Stimulated activated CD4-positive, alpha-beta T cell treated with anti-CD3 and anti-CD28 coated beads, Interleukin-12 subunit alpha, Interleukin-12 subunit beta, amount 100 ng/mL, for 24 hours (primary cell): Measurements from ENCODE around the gene SETDB2.

Experiments
- DNase-seq, 2 experiments: peaks; one replicate each; pipeline ENCODE4 v3.0.0-alpha.2; 2020; ENCODE audit warnings: low read depth in 2 of 2

Gene SETDB2

DNA sequence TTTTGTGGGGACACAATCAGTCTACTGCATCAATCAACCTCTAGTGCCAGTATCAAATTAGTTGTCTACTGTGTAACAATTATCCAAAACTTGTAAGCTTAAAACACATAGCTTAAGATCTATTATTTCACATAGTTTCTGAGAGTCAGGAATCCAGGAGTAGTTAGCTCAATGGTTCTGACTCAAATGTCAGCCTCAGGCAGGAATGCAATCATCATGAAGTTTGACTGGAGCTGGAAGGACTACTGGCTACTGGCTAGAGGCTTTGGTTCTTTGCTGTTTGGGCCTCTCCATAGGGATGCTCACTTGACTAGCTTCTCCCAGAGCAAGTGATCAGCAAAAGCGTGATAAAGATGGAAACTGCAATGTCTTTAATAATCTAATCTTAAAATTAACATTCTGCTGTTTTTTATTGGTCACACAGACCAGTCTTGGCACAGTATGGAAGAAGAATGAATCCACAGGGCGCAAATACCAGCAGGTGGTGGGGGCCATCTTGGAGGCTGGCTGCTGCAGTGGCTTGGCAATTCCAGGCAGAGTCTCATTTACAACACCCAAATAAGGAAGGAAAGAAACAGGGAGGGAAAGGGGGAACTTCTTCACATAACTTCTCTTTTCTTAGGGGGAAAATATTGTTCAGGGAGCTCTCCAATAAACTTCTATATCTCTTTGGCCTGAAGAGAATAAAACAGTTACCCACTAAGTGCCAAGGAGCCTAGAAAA lies 15.9 kb upstream of the SETDB2 start:
- no peak for DNase-seq

- DNase-seq: no peak
Observed at GRCh38 chr13:49429121-49429520, 15.0 kb upstream of the SETDB2 start.

DNA sequence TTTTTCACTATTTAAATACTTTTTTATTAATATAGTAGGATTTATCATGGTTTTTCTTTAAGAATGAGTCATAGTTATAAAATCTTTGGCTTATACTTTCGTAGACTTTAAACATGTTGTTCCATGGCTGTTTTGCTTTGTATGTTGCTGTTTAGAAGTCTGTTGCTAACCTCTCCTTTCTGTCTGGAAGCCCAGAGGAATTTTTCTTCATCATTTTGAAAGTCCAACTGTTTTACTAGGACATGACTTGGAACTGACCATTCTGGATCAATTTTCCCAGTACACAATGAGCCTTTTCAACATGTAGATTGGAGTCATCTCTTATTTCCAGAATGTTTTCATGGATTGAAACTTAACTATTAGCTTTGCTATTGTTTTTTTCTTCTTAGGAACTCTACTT lies 8.1 kb upstream of the SETDB2 start:
- DNase-seq: no peak

- no peak for DNase-seq
Observed at GRCh38 chr13:49436890-49437289, 7.2 kb upstream of the SETDB2 start.

DNA sequence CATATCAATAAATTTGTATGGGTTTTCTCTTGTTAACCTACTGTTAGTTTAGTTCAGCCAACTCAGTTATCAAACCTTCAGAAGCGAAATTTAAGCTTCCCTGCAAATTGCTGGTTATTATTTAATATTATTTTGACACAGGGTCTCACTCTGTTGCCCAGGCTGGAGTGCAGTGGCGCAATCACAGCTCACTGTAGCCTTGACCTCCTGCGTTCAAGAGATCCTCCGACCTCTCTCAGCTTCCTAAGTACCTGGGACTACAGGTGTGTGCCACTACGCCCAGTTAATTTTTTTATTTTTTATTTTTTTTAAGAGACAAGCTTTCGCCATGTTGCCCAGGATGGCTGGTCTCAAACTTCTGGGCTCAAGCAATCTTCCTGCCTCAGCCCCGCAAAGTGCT lies 6.4 kb upstream of the SETDB2 start:
- DNase-seq: no peak

- DNase-seq: no peak
Observed at GRCh38 chr13:49439609-49440008, 4.5 kb upstream of the SETDB2 start.

DNA sequence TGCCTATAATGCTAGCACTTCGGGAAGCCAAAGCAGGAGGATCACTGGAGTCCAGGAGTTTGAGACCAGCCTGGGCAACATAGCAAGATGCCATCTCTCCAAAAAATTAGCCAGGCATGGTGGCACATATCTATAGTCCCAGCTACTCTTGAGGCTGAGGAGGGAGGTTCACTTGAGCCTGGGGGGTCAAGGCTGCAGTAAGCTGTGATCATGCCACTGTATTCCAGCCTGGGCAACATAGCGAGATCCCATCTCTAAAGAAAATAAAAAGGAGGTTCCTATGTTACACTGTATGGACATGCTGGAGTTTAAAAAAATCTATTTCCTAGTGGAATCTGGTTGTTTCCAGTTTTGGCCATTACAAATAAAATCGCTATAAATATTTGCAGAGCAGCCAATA lies 2.8 kb upstream of the SETDB2 start:
- no peak for DNase-seq

DNA sequence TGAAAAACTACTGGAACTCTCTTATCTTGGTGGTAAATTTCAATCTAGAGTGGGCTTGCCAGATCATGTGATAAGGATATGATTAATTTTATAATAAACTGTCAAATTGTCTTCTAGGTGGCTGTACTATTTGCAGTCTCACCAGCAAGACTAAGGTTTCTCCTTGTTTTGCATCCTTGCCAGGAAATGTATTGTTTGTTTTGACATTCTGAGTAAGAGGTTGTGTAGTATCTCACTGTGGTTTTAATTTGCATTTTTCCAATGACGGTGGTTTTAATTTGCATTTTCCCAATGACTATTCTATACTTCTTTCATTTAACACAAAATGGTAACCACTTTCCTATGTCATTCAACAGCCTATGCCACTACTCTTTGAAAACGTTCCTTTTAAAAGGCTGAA lies 2.2 kb upstream of the SETDB2 start:
- DNase-seq: no peak

DNA sequence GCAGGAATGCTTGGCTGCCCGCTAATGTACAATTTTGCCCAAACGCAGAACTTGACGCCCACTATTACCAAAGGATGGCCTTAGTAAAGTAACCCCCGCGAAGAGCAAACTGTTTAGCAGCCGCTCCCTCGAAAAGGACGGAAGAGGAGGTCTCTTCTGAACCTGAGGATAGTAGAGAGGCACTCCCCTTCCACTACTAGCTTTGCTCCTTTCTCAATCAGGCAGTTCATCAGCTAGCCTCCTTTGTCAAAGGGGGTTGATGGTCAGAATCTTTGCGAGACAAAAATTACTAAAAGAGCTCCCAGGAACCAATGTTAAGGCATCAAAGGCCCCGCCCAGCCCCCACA lies 744 bp upstream of the SETDB2 start:
- DNase-seq: no peak

GRCh38 chr13:49444524-49445395 lies 686 bp downstream of the SETDB2 start:
- peak in 1 of 2 experiments; percentile 13 for DNase-seq

GRCh38 chr13:49446473-49446872 lies 2.4 kb downstream of the SETDB2 start:
- no peak for DNase-seq

GRCh38 chr13:49448753-49449152 lies 4.7 kb downstream of the SETDB2 start:
- DNase-seq: no peak

DNA sequence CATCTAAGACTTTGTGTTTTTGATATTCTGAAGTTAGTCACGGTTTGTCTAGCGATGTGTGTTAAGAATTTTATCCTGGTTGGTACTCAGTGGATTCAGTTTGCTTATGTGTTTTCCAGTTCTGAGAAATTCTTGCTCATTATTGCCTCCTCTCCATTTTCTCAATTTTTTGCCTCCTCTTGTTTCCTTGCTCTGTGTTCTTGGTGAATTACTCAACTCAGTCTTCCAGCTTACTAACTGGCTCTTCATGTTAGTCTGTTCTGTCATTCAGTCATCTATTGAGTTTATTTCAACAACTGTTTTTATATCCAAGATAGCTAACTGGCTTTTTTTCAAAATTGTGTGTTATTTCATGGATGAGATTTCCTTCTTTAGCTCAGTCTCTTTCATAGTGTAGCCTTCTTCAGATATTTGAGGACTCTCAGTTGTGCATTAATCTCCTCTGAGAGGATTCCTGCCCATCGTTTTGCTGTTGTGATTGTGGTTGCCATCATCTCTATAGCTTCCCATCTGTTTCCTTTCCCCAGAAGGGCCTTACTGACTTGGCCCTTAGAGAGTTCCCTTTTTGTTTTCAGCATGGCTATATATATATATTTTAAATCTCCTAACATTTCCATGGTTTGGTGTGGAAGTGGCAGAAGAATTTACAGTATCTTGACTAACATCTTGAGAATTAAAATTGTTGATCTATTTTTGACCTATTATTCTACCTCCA lies 6.2 kb downstream of the SETDB2 start:
- no peak for DNase-seq

GRCh38 chr13:49452725-49453457 lies 8.8 kb downstream of the SETDB2 start:
- DNase-seq: no peak

DNA sequence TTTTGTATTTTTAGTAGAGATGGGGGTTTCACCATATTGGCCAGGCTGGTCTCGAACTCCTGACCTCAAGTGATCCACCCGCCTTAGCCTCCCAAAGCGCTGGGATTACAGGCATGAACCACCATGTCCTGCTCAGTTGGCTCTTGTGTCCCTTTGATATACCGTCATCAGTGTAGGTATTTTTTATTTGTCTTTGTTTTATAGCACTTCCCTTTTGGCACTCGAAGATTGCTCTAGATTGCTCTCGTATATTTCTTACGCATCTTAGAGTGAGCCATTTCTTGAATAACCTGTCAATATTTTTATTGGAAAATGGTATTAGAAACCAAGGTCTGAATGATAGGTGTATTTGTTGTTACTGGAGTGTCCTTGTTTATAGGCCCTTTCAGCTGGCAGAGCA lies 9.4 kb downstream of the SETDB2 start:
- no peak for DNase-seq

GRCh38 chr13:49454388-49455006 lies 10.4 kb downstream of the SETDB2 start:
- DNase-seq: no peak

DNA sequence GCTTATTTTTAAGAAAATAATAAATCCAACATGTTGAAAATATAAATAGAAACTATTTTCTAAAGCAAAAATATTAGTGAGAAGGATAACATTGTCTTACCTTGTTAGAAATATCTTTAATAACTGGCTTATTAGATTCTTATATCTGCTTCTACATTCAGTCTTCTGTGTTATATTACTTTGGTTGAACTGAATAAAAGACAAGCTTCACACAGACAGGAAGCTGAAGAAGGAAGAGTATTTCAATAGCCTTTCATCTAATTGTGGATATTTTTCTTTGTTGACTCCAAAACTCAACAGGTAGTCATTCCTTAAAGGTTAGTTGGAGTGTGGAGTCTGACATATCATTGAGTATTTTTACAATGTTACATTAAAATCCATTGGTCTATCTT lies 10.9 kb downstream of the SETDB2 start:
- no peak for DNase-seq

- no peak for DNase-seq
Observed at GRCh38 chr13:49456156-49456555, 12.1 kb downstream of the SETDB2 start.

GRCh38 chr13:49457221-49457620 lies 13.1 kb downstream of the SETDB2 start:
- no peak for DNase-seq

- DNase-seq: no peak
Observed at GRCh38 chr13:49459580-49459979, 15.5 kb downstream of the SETDB2 start.

GRCh38 chr13:49464085-49464484 lies 20.0 kb downstream of the SETDB2 start:
- no peak for DNase-seq
